Duodenal mucosa (tissue), 2 donors: ENCODE results near the gene MRGPRX1.
"Not testable (repeated sequence)": the region's sequence is repeated elsewhere in the genome, so short reads cannot be mapped to it uniquely, and the experiment has no call there.

Experiments used
- H3K27ac ChIP-seq: one replicate; pipeline ENCODE4 v1.7.0; 2013; ENCODE audit warnings: low read depth, low read length
- H3K27me3 ChIP-seq, 2 donors: one replicate each; pipeline ENCODE4 v1.7.0; 2013; ENCODE audit warnings: low read length in 2 of 2, control low read depth in 1 of 2; ENCODE audit not compliant: insufficient read depth in 2 of 2, control insufficient read depth in 1 of 2
- H3K36me3 ChIP-seq, 2 donors: one replicate each; pipeline ENCODE4 v1.7.0; 2013; ENCODE audit warnings: low read length in 2 of 2, control low read depth in 1 of 2; ENCODE audit not compliant: insufficient read depth in 2 of 2, control insufficient read depth in 1 of 2
- H3K4me1 ChIP-seq, 2 donors: one replicate each; pipeline ENCODE4 v1.7.0; 2013; ENCODE audit warnings: low read length in 2 of 2, control low read depth in 1 of 2; ENCODE audit not compliant: insufficient read depth in 2 of 2, control insufficient read depth in 1 of 2
- H3K4me3 ChIP-seq, 2 donors: one replicate each; pipeline ENCODE4 v1.7.0; 2013; ENCODE audit warnings: low read length in 2 of 2, low read depth in 1 of 2
- H3K9ac ChIP-seq, 2 donors: one replicate each; pipeline ENCODE4 v1.7.0; 2013; ENCODE audit warnings: low read length in 2 of 2, low read depth in 1 of 2
- H3K9me3 ChIP-seq, 2 donors: one replicate each; pipeline ENCODE4 v1.7.0; 2013; ENCODE audit warnings: low read length in 2 of 2, control low read depth in 1 of 2; ENCODE audit not compliant: control insufficient read depth in 1 of 2

The MRGPRX1 gene

GRCh38 chr11:18934195-18934814, 4.9 kb downstream of the MRGPRX1 start:
- H3K27me3 ChIP-seq: peaks cover 0 to 8% of the 10 kb centered on the region in 2 donors
- no peaks in the 10 kb centered on the region for H3K36me3 ChIP-seq
- H3K4me1 ChIP-seq: no peaks in the 10 kb centered on the region
- H3K9ac ChIP-seq: no peak overlapping the region
- no peak overlapping the region for H3K27ac ChIP-seq
- H3K4me3 ChIP-seq: no peak overlapping the region
- no peaks in the 10 kb centered on the region for H3K9me3 ChIP-seq

GRCh38 chr11:18927550-18928322, 11.5 kb downstream of the MRGPRX1 start:
- no peaks in the 10 kb centered on the region for H3K4me1 ChIP-seq
- no peaks in the 10 kb centered on the region for H3K9me3 ChIP-seq
- H3K36me3 ChIP-seq: no peaks in the 10 kb centered on the region
- H3K27me3 ChIP-seq: peaks cover 0 to 8% of the 10 kb centered on the region in 2 donors
- no peak overlapping the region for H3K27ac ChIP-seq
- no peak overlapping the region for H3K4me3 ChIP-seq
- no peak overlapping the region for H3K9ac ChIP-seq

DNA sequence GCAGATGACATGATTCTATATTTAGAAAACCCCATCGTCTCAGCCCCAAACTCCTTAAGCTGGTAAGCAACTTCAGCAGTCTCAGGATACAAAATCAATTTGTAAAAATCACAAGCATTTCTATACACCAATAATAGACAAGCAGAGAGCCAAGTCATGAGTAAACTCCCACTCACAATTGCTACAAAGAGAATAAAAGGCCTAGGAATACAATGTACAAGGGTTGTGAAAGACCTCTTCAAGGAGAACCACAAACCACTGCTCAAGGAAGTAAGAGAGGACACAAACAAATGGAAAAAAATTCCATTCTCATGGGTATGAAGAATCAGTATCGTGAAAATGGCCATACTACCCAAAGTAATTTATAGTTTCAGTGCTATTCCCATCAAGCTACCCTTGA, 13.8 kb downstream of the MRGPRX1 start:
- not testable (repeated sequence) for H3K9me3 ChIP-seq, H3K4me1 ChIP-seq, H3K27ac ChIP-seq, H3K9ac ChIP-seq, H3K27me3 ChIP-seq, H3K4me3 ChIP-seq, H3K36me3 ChIP-seq

GRCh38 chr11:18912883-18913282, 26.3 kb downstream of the MRGPRX1 start:
- H3K4me1 ChIP-seq: no peaks in the 10 kb centered on the region
- H3K27me3 ChIP-seq: no peaks in the 10 kb centered on the region
- H3K9ac ChIP-seq: no peak overlapping the region
- H3K36me3 ChIP-seq: no peaks in the 10 kb centered on the region
- no peaks in the 10 kb centered on the region for H3K9me3 ChIP-seq
- H3K27ac ChIP-seq: no peak overlapping the region
- no peak overlapping the region for H3K4me3 ChIP-seq

DNA sequence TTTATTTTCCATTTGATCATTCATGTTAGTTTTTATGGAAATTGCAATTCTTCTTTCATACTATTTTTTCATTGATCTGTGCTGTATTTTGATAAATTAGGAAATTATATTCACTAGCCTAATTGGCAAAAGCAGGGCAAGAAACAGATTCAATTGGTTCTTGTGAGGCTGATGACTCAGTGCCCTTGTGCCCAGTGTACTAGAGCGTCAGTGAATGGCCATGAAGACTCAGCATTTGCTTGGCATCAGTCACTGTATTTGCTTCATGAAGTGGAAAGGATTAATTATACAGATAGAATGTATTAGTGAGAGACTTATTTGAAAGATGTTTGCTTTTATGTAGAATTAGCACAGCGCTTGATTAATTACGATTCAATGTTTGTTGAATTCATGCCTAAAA, 31.8 kb downstream of the MRGPRX1 start:
- Histone ChIP-seq H3K27ac (no peak overlapping the region), H3K36me3 (no peaks in the 10 kb centered on the region), H3K27me3 (no peaks in the 10 kb centered on the region), H3K9ac (no peak overlapping the region), H3K9me3 (no peaks in the 10 kb centered on the region), H3K4me1 (no peaks in the 10 kb centered on the region), H3K4me3 (no peak overlapping the region)

GRCh38 chr11:18900637-18901036, 38.6 kb downstream of the MRGPRX1 start:
- H3K9me3 ChIP-seq, H3K4me1 ChIP-seq, H3K36me3 ChIP-seq, H3K27me3 ChIP-seq, H3K27ac ChIP-seq, H3K4me3 ChIP-seq, H3K9ac ChIP-seq: not testable (repeated sequence)

DNA sequence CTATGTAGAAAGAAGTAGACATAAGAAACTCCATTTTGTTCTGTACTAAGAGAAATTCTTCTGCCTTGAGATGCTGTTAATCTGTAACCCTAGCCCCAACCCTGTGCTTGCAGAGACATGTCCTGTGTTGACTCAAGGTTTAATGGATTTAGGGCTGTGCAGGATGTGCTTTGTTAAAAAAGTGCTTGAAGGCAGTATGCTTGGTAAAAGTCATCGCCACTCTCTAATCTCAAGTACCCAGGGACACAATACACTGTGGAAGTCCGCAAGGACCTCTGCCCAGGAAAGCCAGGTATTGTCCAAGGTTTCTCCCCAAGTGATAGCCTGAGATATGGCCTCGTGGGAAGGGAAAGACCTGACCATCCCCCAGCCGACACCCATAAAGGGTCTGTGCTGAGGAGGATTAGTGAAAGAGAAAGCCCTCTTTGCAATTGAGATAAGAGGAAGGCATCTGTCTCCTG, 39.0 kb downstream of the MRGPRX1 start:
- not testable (repeated sequence) for H3K4me1 ChIP-seq, H3K9ac ChIP-seq, H3K9me3 ChIP-seq

DNA sequence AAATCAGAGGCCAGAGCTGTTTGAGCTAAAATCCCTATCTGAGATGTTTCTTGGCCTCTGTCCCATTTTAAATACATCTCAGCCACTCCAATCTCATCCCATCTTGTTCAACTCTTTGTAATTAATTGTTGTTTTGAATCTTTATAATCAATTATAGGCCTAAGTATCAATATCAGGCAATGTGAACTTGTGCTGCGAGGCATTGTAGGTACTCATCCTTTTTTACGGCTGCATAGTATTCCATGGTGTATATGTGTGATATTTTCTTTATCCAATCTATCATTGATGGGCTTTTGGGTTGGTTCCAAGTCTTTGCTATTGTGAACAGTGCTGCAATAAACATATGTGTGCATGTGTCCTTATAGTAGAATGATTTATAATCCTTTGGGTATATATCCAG, 47.5 kb downstream of the MRGPRX1 start:
- not testable (repeated sequence) for H3K36me3 ChIP-seq, H3K27me3 ChIP-seq

More for the DNA sequence above, 39.0 kb downstream of the MRGPRX1 start:
- H3K27ac ChIP-seq, H3K36me3 ChIP-seq, H3K4me3 ChIP-seq, H3K27me3 ChIP-seq: not testable (repeated sequence)

DNA sequence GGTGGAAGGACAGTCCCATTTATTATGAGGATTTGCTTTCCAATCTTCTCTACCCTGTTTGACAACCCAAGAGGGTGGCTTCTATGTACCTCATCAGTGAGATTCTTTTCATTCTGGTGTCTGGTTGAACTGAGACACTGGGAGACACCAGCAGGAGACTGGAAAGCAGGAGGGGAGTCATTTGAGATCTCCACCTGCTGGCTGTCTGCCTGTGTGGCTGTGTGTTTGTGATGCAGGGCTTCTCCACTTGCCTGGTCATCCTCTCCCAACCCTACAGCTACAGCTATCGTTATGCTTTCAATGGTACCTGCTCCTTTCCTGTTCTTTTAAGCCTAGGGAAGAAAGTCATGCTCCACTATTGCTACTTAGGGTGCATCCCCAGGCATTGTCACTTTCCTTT, 48.6 kb downstream of the MRGPRX1 start:
- H3K27ac ChIP-seq: no peak overlapping the region
- H3K4me1 ChIP-seq: no peaks in the 10 kb centered on the region
- H3K36me3 ChIP-seq: no peaks in the 10 kb centered on the region
- no peak overlapping the region for H3K4me3 ChIP-seq
- no peaks in the 10 kb centered on the region for H3K27me3 ChIP-seq
- no peak overlapping the region for H3K9ac ChIP-seq
- H3K9me3 ChIP-seq: no peaks in the 10 kb centered on the region

More for the DNA sequence above, 47.5 kb downstream of the MRGPRX1 start:
- not testable (repeated sequence) for H3K4me1 ChIP-seq, H3K9me3 ChIP-seq, H3K27ac ChIP-seq, H3K9ac ChIP-seq, H3K4me3 ChIP-seq
